Thoracic aorta (tissue), 2 donors: ENCODE results near the gene XRCC5. TPM values are rescaled to one million over a fixed set of nuclear protein-coding genes. Genes with fewer than 3 reads are reported as not detected.

Source experiments
- ATAC-seq: fragments of 150-250 bp; one replicate; pipeline ENCODE4 v1.8.0; 2017; ENCODE audit warnings: low read depth; ENCODE audit not compliant: insufficient number of reproducible peaks, low FRiP score
- DNase-seq: peaks from one replicate; pipeline ENCODE4 v3.0.0-alpha.2; 2020; ENCODE audit warnings: low spot score
- H3K27ac ChIP-seq, 2 donors: fragments of 200-600 bp; sonication (generic); 1 replicate in 1 of 2; 2 replicates in 1 of 2; pipeline ENCODE4 v1.5.1; 2016; ENCODE audit warnings: mild to moderate bottlenecking in 2 of 2, moderate library complexity in 2 of 2
- H3K27me3 ChIP-seq: fragments of 200-600 bp; sonication (generic); replicated peaks from 2 replicates; pipeline ENCODE4 v1.6.0; 2016; ENCODE audit warnings: mild to moderate bottlenecking; ENCODE audit not compliant: insufficient read depth
- H3K36me3 ChIP-seq: fragments of 200-600 bp; sonication (generic); one replicate; pipeline ENCODE4 v1.5.1; 2016
- H3K4me1 ChIP-seq, 2 donors: fragments of 200-600 bp; sonication (generic); 1 replicate in 1 of 2; 2 replicates in 1 of 2; pipeline versions ENCODE4 v1.5.1 to v1.6.0; 2016; ENCODE audit warnings: low read depth in 2 of 2, mild to moderate bottlenecking in 1 of 2; ENCODE audit not compliant: control insufficient read depth in 1 of 2
- H3K4me3 ChIP-seq: fragments of 200-600 bp; sonication (generic); 2 replicates; pipeline ENCODE4 v1.5.1; 2016; ENCODE audit warnings: mild to moderate bottlenecking
- H3K9me3 ChIP-seq: fragments of 200-600 bp; sonication (generic); 2 replicates; pipeline ENCODE4 v1.5.1; 2016
- total RNA-seq, 2 donors: library from RNA; depleted of rRNA; stranded (reverse); fragments of >200 nt; gene quantifications; one replicate each; pipeline versions ENCODE4 v1.1.0 to v1.2.3, GENCODE V29; 2016
- TF ChIP-seq, protein P1 (sequence below): fragments of 200-600 bp; sonication (generic); IDR thresholded peaks from one replicate; pipeline ENCODE4 v1.5.1; 2019; ENCODE audit warnings: antibody characterized with exemption

The XRCC5 gene
- total RNA-seq, 2 donors from 2014 or later: 137 to 152 TPM

DNA sequence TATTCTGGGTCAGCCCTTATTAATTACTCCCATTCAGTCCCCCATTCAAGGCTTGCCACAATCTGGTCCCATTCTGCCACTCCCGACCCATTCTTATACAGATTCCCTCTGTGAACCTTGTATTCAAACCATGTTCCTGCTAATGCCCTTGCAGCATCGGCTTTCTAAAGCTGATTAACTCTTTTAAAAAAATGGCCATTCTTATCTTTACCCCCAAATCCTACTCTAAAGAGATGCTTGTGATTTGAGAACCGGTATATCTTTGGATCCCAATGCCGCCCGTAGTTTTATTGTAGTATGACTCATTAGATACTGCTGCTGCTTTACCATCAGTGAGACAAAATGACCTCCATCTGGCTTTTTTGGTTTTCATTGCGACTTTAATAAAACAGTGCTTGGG lies 72.2 kb downstream of the XRCC5 start:
- Histone ChIP-seq H3K9me3 (no peaks in the 10 kb centered on the region), H3K4me1 (peaks cover 0 to 3% of the 10 kb centered on the region in 2 donors), H3K4me3 (no peak overlapping the region), H3K27me3 (no peaks in the 10 kb centered on the region), H3K36me3 (peaks cover 7% of the 10 kb centered on the region), H3K27ac (no peak overlapping the region)
- DNase-seq: no peak
- TF ChIP-seq, protein P1, sequence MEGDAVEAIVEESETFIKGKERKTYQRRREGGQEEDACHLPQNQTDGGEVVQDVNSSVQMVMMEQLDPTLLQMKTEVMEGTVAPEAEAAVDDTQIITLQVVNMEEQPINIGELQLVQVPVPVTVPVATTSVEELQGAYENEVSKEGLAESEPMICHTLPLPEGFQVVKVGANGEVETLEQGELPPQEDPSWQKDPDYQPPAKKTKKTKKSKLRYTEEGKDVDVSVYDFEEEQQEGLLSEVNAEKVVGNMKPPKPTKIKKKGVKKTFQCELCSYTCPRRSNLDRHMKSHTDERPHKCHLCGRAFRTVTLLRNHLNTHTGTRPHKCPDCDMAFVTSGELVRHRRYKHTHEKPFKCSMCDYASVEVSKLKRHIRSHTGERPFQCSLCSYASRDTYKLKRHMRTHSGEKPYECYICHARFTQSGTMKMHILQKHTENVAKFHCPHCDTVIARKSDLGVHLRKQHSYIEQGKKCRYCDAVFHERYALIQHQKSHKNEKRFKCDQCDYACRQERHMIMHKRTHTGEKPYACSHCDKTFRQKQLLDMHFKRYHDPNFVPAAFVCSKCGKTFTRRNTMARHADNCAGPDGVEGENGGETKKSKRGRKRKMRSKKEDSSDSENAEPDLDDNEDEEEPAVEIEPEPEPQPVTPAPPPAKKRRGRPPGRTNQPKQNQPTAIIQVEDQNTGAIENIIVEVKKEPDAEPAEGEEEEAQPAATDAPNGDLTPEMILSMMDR: no peak
- ATAC-seq: no peak

DNA sequence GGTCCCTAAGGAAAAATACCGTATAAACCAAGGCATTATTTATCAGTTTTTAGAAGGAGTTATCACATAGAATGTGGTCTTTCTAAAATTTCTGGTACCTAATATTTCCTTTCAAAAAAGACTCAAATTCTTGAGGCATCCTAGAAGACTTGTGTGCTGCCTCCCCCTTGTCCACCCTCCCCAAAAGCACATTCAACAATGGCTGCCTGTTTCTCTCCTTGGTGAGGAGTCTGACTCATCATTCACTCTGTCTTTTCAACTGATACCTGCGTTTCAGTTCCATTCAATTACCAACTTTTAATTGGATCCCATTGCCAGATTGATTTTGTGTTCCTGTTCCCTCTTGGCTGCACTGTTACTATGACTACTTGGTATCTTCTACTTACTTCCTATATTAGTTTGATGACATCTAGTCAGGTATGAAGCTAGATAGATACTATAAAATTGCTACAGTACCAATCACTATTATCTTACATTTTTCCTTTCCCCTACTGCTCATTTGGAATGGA lies 72.9 kb downstream of the XRCC5 start:
- Histone ChIP-seq H3K27ac (no peak overlapping the region), H3K27me3 (no peaks in the 10 kb centered on the region), H3K9me3 (no peaks in the 10 kb centered on the region), H3K36me3 (peaks cover 7% of the 10 kb centered on the region), H3K4me1 (peaks cover 5 to 10% of the 10 kb centered on the region in 2 donors), H3K4me3 (no peak overlapping the region)
- ATAC-seq (no peak), DNase-seq (no peak)
- TF ChIP-seq, protein P1: no peak

DNA sequence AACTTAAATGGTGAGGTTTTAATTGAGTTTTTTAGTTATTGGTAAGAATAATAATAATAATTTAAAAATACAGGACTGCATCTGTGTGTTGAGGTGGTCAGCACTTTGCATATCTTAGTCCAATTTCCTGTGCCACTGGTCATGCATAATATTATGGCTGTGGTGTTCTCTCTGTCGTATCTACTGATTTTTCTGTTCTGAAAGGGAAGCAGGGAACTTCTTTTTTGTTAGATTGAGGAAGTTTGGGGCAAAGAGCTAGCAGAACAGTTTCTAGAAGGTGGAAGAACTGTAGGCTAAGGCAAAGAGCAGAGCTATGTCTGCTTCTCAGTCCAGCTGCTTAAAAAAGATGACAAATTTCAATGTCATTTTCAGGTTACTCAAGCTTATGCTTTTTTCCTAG lies 74.3 kb downstream of the XRCC5 start:
- TF ChIP-seq, protein P1: no peak
- Histone ChIP-seq H3K27me3 (no peaks in the 10 kb centered on the region), H3K9me3 (no peaks in the 10 kb centered on the region), H3K27ac (no peak overlapping the region), H3K4me3 (no peak overlapping the region), H3K36me3 (peaks cover 7% of the 10 kb centered on the region), H3K4me1 (peaks cover 19 to 23% of the 10 kb centered on the region in 2 donors)
- ATAC-seq (no peak), DNase-seq (no peak)

DNA sequence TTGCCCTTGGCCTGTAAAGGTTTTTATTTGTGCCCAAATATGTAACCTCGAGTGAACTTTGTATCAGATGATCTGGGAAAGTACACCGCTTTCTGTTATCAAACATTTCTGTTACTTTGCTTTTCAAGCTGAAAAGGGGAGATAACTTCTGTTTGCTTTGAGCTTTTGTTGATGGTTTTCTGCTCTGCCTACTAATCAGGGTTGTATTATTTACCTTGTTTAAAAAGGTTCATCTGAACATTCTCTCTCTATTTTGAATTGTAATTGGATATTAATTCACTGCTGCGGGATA lies 79.4 kb downstream of the XRCC5 start:
- no peak for ATAC-seq
- peaks cover 31 to 32% of the 10 kb centered on the region in 2 donors for H3K4me1 ChIP-seq
- peak overlapping the region in 1 of 2 donors; percentile 6 for H3K27ac ChIP-seq
- H3K4me3 ChIP-seq: peak overlapping the region; percentile 11
- DNase-seq: no peak
- H3K9me3 ChIP-seq: no peaks in the 10 kb centered on the region
- no peaks in the 10 kb centered on the region for H3K27me3 ChIP-seq
- TF ChIP-seq, protein P1: no peak
- peaks cover 8% of the 10 kb centered on the region for H3K36me3 ChIP-seq

DNA sequence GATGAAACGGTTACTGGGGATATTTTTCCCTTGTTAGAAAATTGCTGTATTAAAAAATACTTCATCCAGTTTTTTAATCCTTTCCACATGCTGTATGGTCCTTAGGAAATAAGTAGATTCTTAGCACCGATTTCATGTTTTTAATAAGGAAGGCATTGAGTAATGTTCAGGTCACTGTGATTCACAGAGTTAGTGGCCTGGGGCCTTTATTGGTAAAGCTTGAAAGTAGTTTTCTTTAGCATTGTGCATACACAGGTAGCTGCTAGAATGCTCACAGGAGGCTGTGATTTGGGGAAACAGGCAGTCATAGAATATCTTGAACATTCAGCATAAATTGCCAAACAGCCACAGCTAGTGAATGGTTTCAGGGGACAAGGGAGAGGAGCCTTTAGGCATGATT lies 79.8 kb downstream of the XRCC5 start:
- DNase-seq: no peak
- Histone ChIP-seq H3K27ac (peak overlapping the region in 1 of 2 donors; percentile 6), H3K4me3 (no peak overlapping the region), H3K27me3 (no peaks in the 10 kb centered on the region), H3K36me3 (peaks cover 8% of the 10 kb centered on the region), H3K9me3 (no peaks in the 10 kb centered on the region), H3K4me1 (peaks cover 31 to 32% of the 10 kb centered on the region in 2 donors)
- ATAC-seq: no peak
- TF ChIP-seq, protein P1: no peak
